ENCODE results near the gene PLCL1. TPM values are rescaled to one million over a fixed set of nuclear protein-coding genes. Genes with fewer than 3 reads are reported as not detected.
A peak's percentile ranks its signal among the peaks of the same experiment; 100 is the strongest.

PLCL1 gene
- total and polyA plus RNA-seq, 8 donors, result 0.38 to 1.5 (median 0.73) TPM

DNA sequence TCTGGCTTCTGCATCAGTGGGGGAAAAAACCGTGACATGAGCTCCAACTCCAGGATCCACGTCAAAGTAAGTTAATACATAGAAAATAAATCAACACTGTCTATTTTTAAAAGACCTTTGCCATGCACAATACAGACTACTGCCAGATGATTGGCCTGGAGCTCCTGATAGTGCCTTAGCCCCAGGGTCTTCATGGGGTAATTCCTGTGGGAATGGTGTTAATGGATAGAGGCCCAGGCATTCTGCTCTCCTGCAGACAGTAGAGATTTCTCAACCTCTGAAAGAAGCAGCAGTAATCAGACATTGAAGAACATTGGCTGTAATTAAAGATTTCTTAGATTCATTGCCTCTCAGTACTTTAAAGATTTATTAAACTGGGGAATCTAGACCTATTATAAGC, 4.3 kb upstream of the PLCL1 start:
- intact Hi-C loops (cut with DNase I), result loop anchor here in 2 of 3 donors (5.0 kb wide), 2 partner anchors 327 to 497 kb away; no protein-coding TSS in a partner anchor
- TF ChIP-seq, protein P1, sequence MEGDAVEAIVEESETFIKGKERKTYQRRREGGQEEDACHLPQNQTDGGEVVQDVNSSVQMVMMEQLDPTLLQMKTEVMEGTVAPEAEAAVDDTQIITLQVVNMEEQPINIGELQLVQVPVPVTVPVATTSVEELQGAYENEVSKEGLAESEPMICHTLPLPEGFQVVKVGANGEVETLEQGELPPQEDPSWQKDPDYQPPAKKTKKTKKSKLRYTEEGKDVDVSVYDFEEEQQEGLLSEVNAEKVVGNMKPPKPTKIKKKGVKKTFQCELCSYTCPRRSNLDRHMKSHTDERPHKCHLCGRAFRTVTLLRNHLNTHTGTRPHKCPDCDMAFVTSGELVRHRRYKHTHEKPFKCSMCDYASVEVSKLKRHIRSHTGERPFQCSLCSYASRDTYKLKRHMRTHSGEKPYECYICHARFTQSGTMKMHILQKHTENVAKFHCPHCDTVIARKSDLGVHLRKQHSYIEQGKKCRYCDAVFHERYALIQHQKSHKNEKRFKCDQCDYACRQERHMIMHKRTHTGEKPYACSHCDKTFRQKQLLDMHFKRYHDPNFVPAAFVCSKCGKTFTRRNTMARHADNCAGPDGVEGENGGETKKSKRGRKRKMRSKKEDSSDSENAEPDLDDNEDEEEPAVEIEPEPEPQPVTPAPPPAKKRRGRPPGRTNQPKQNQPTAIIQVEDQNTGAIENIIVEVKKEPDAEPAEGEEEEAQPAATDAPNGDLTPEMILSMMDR (IDR thresholded peaks at IDR 0.05), result no peak
- Histone ChIP-seq H3K4me3 (no peak overlapping the region), H3K27me3 (no peaks in the 10 kb centered on the region), H3K36me3 (no peaks in the 10 kb centered on the region), H3K9me3 (no peaks in the 10 kb centered on the region), H3K27ac (no peak overlapping the region), H3K4me1 (peaks cover 0 to 5% (median 4%) of the 10 kb centered on the region in 3 donors)
- no peak for DNase-seq
- no peak for ATAC-seq
- 74 to 85% methylated on average over 2 of the region's 2 CpGs for WGBS, 2 donors
- no peak for FAIRE-seq

DNA sequence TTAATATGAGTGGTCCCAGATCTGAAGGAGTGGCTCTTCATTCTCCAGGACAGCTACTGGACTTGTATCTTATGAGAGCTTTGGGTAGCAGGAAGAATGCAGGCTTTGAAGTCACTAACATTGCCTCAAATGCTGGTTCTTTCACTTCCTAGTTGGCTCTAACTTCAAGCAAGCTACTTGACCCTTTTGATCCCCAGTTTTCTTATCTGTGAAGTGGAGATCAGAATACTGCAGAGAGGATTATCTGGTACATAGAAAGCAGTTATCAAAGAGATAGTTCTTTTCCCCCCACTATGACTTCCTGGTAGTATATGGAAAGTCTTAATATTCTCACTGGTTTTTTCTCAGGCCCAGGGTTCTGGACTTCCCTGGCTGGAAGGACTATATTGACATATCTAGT, 3.4 kb upstream of the PLCL1 start:
- FAIRE-seq, result no peak
- Histone ChIP-seq H3K4me3 (no peak overlapping the region), H3K9me3 (no peaks in the 10 kb centered on the region), H3K27ac (no peak overlapping the region), H3K27me3 (no peaks in the 10 kb centered on the region), H3K4me1 (peaks cover 0 to 5% (median 4%) of the 10 kb centered on the region in 3 donors), H3K36me3 (no peaks in the 10 kb centered on the region)
- DNase-seq, result no peak
- intact Hi-C loops (cut with DNase I), result loop anchor here in 2 of 3 donors (5.0 kb wide), 2 partner anchors 326 to 496 kb away; no protein-coding TSS in a partner anchor
- TF ChIP-seq, protein P1 (IDR thresholded peaks at IDR 0.05), result no peak
- no peak for ATAC-seq

DNA sequence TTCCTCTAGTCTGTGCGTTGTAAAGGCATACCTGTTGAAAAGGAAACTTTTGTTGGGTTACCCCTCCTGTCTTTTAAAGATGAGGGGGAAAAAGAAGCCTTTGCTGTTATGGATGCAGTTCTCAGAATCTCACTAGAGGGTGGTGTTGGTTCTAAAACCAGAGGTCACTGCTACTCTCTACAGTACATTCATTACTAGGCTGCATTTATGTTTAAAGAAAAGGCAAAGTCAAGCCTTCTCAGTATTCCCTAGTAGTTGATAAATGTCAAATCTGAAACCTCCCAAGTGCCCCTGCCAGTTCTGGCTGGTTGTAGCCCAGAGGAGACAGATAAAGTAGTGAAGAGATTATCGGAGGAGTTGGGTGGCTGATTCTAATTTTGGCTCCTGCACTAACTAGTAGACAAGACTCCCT, 1.4 kb upstream of the PLCL1 start:
- H3K4me1 ChIP-seq, result peaks cover 0 to 5% (median 4%) of the 10 kb centered on the region in 3 donors
- H3K4me3 ChIP-seq, result no peak overlapping the region
- intact Hi-C loops (cut with DNase I), result loop anchor here in 2 of 3 donors (5.0 kb wide), 2 partner anchors 324 to 494 kb away; no protein-coding TSS in a partner anchor
- TF ChIP-seq, protein P1 (IDR thresholded peaks at IDR 0.05), result peak in 3 of 4 donors; percentile 11 to 55 (median 35)
- no peaks in the 10 kb centered on the region for H3K36me3 ChIP-seq
- ATAC-seq (peak; percentile 28 to 78 (median 54)), FAIRE-seq (no peak), DNase-seq (peak in 1 of 6 donors; percentile 13)
- no peaks in the 10 kb centered on the region for H3K27me3 ChIP-seq
- H3K27ac ChIP-seq, result no peak overlapping the region
- 4 to 11% methylated on average over 2 of the region's 2 CpGs for WGBS, 2 donors
- no peaks in the 10 kb centered on the region for H3K9me3 ChIP-seq

DNA sequence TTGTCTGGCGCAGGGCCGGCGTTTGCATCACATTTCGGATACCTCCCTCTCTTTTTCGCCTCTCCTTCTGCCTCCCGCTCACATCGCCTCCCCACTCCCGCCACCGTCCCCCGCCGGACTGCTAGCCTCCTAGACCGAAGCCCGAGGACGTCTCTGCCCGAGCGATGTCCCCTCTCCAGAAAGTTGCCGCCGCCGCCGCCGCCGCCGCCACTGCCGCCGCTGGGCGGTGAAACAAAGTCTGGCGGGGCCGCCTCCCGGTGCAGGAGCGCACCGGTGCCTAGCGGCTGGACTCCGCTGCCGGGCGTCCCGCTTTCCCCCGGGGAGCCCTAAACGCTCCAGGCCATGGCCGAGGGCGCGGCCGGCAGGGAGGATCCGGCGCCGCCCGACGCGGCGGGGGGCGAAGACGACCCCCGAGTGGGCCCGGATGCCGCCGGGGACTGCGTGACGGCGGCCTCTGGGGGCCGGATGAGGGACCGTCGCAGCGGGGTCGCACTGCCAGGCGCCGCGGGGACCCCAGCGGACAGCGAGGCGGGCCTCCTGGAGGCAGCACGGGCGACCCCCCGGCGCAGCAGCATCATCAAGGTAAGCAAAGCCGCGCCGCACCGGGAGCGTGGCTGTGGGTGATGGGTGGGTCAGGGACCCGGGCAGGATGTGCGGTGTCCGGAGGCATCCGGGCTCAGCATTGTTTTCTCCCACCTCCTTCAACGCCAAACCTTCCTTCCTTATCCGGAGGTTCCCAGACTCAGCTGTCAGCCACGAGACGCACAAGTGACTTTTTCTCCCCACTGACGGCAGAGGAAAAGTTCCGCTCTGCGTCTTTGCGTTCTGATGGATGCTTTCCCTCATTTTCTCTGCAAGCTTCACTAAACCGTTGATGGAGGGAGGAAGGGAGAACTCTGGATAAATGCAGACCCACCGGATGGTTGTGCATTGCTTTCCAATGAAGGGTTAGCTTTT, 643 bp downstream of the PLCL1 start:
- Histone ChIP-seq H3K27me3 (no peaks in the 10 kb centered on the region), H3K4me3 (peak overlapping the region; percentile 49 to 75 (median 70)), H3K27ac (peak overlapping the region in 1 of 4 donors; percentile 27), H3K36me3 (no peaks in the 10 kb centered on the region), H3K4me1 (peaks cover 0 to 5% (median 4%) of the 10 kb centered on the region in 3 donors), H3K9me3 (no peaks in the 10 kb centered on the region)
- no peak for FAIRE-seq
- DNase-seq, result peak in 3 of 6 donors; percentile 11 to 73 (median 67)
- ATAC-seq, result peak; percentile 33 to 62 (median 42)
- TF ChIP-seq, protein P1 (IDR thresholded peaks at IDR 0.05), result no peak
- WGBS, 2 donors, result 1% methylated on average over 54 to 92 of the region's 92 CpGs
- intact Hi-C loops (cut with DNase I), result loop anchor here in 2 of 3 donors (5.0 kb wide), 2 partner anchors 322 to 492 kb away; no protein-coding TSS in a partner anchor
